GM23248 (cell line): ENCODE data around the gene MUCL3. TPM values are rescaled to one million over a fixed set of nuclear protein-coding genes. Genes with fewer than 3 reads are reported as not detected.

Source experiments
- DNase-seq: peaks from one replicate; pipeline ENCODE4 v3.0.0-alpha.2; 2015
- H2AFZ ChIP-seq: fragments of 200-600 bp; sonication (generic); 2 replicates; pipeline ENCODE4 v1.6.1; 2016; ENCODE audit warnings: antibody characterized with exemption
- H3F3A ChIP-seq: fragments of 200-600 bp; sonication (generic); 2 replicates; pipeline ENCODE4 v1.6.1; 2016; ENCODE audit warnings: mild to moderate bottlenecking, antibody characterized with exemption, mixed run types; ENCODE audit not compliant: insufficient read depth
- H3K27ac ChIP-seq: fragments of 200-600 bp; sonication (generic); 2 replicates; pipeline ENCODE4 v1.5.1; 2016; ENCODE audit warnings: mild to moderate bottlenecking
- H3K27me3 ChIP-seq: fragments of 200-600 bp; sonication (generic); replicated peaks from 2 replicates; pipeline ENCODE4 v1.6.1; 2016; ENCODE audit warnings: mild to moderate bottlenecking; ENCODE audit not compliant: insufficient read depth
- H3K36me3 ChIP-seq: fragments of 200-600 bp; sonication (generic); 2 replicates; pipeline ENCODE4 v1.6.1; 2016; ENCODE audit warnings: low read depth, mild to moderate bottlenecking
- H3K4me1 ChIP-seq: fragments of 200-600 bp; sonication (generic); 2 replicates; pipeline ENCODE4 v1.6.1; 2016; ENCODE audit warnings: mild to moderate bottlenecking; ENCODE audit not compliant: insufficient read depth
- H3K4me2 ChIP-seq: fragments of 200-600 bp; sonication (generic); one replicate; pipeline ENCODE4 v1.6.1; 2016; ENCODE audit warnings: mild to moderate bottlenecking; ENCODE audit not compliant: unreplicated experiment
- H3K4me3 ChIP-seq: fragments of 200-600 bp; sonication (generic); 2 replicates; pipeline ENCODE4 v1.5.1; 2016; ENCODE audit warnings: mild to moderate bottlenecking
- H3K79me2 ChIP-seq: fragments of 200-600 bp; sonication (generic); 2 replicates; pipeline ENCODE4 v1.6.1; 2016; ENCODE audit warnings: mild to moderate bottlenecking; ENCODE audit not compliant: insufficient read depth
- H3K9ac ChIP-seq: fragments of 200-600 bp; sonication (generic); 2 replicates; pipeline ENCODE4 v1.6.1; 2016; ENCODE audit warnings: mild to moderate bottlenecking
- H3K9me2 ChIP-seq: fragments of 200-600 bp; sonication (generic); 2 replicates; pipeline ENCODE4 v1.6.1; 2016; ENCODE audit warnings: mixed run types, mild to moderate bottlenecking, moderate library complexity; ENCODE audit not compliant: insufficient read depth
- H3K9me3 ChIP-seq: fragments of 200-600 bp; sonication (generic); one replicate; pipeline ENCODE4 v1.6.1; 2017; ENCODE audit warnings: low read depth
- H4K20me1 ChIP-seq: fragments of 200-600 bp; sonication (generic); 2 replicates; pipeline ENCODE4 v1.6.0; 2016; ENCODE audit not compliant: insufficient read depth
- EZH2 ChIP-seq: fragments of 200-600 bp; sonication (generic); IDR thresholded peaks from 2 replicates; pipeline ENCODE4 v1.6.1; 2018; ENCODE audit warnings: antibody characterized with exemption, mild to moderate bottlenecking; ENCODE audit not compliant: insufficient read depth, poor library complexity, severe bottlenecking
- EZH2phosphoT487 ChIP-seq: fragments of 200-600 bp; sonication (generic); IDR thresholded peaks from 2 replicates; pipeline ENCODE4 v1.6.1; 2018; ENCODE audit warnings: antibody characterized with exemption, moderate library complexity, mild to moderate bottlenecking, low read depth; ENCODE audit not compliant: insufficient read depth
- WGBS, 2 experiments: methylation state at CpG; one replicate each; pipeline ENCODE4 v1.1.6; 2015 to 2017; ENCODE audit warnings: low lambda C conversion rate in 2 of 2, low coverage in 1 of 2; ENCODE audit errors: missing lambda C conversion rate in 2 of 2; 5-methylcytosine and 5-hydroxymethylcytosine counted together
- in situ Hi-C: fragments of 300-500 bp; cut with MboI; formaldehyde crosslinking; loops from 2 replicates; pipeline ENCODE4 v1.15.0; 2020
- polyA plus RNA-seq: library from polyadenylated mRNA; unstranded; fragments of >200 nt; fragmentation: Nextera tagmentation; extraction: Ambion mirVana; gene quantifications from 2 replicates; pipeline ENCODE4 v1.2.1, GENCODE V29; 2016
- total RNA-seq: library from RNA; depleted of rRNA; stranded (reverse); fragments of >200 nt; shearing (Covaris generic); gene quantifications from 2 replicates; pipeline ENCODE4 v1.2.3, GENCODE V29; 2014

MUCL3 gene
- total and polyA plus RNA-seq, 2 experiments from 2014 or later: not detected

DNA sequence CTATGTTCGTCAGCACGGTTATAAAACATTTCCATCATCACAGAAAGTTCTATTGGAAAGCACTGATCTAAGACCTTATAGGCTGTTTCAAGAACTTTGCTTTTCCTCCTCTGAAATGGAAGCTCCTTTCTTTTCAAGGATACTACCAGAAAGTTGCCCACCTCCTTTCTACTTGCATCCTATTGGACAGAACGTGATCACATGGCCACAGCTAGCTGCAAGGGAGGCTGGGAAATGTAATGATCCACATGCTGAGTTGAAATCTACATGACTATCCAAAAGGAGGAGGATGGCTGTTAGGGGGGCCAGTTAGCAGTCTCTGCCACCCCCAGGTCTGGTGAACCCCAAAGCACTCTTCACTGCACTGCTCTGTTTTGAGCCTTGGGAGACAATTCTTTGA lies 12.1 kb upstream of the MUCL3 start:
- TF ChIP-seq EZH2phosphoT487 (no peak), EZH2 (no peak)
- H3K36me3 ChIP-seq: no peaks in the 10 kb centered on the region
- no peaks in the 10 kb centered on the region for H3K4me1 ChIP-seq
- WGBS, 2 experiments: 96 to 100% methylated on average over 3 of the region's 3 CpGs
- no peaks in the 10 kb centered on the region for H3F3A ChIP-seq
- in situ Hi-C loops: no loop called here
- no peaks in the 10 kb centered on the region for H3K9me3 ChIP-seq
- no peaks in the 10 kb centered on the region for H3K27me3 ChIP-seq
- H3K4me3 ChIP-seq: no peak overlapping the region
- no peaks in the 10 kb centered on the region for H3K9me2 ChIP-seq
- H2AFZ ChIP-seq: no peak overlapping the region
- H3K27ac ChIP-seq: no peak overlapping the region
- H3K9ac ChIP-seq: no peak overlapping the region
- no peaks in the 10 kb centered on the region for H4K20me1 ChIP-seq
- H3K79me2 ChIP-seq: no peaks in the 10 kb centered on the region
- no peak overlapping the region for H3K4me2 ChIP-seq
- no peak for DNase-seq

DNA sequence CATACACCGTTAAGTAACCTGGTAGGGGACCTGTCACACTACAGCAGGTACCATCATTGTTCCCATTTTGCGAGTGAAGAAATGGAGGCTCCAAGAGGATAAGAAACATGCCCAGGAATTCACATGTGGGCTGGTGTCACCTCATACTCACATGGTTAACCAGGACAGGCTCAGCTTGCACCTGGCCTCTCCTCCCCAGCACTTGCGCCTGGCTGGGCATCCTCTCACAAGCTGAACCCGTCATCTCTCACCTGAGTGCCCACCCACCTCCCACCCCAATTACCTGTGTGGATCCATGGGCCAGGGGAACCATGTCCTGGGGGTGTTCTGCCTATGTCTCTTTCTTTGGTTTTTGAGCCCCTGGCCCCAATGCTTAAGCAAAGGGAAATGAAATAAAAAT lies 10.3 kb upstream of the MUCL3 start:
- 79 to 84% methylated on average over 4 of the region's 4 CpGs for WGBS, 2 experiments
- TF ChIP-seq EZH2: no peak
- no peak for TF ChIP-seq EZH2phosphoT487
- in situ Hi-C loops: no loop called here

DNA sequence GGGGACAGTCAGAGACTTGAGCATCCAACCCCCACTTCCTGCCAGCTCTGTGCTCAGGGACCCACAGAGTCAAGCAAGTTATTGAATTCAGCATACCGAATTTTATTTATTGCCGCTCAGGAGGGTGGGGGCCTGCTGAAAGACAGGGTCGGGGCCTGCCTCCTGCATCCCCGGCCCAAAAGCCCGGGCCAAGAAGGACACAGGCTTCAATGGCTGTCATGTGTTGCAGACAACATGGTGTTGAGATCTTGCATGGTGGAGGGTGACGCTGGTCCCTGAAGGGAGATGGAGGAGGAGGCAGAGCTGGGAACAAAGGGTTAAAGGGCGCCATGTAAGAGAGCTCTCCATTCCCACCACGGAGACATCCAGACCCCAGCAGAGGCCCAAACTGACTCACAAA lies 9.5 kb upstream of the MUCL3 start:
- WGBS, 2 experiments: 40 to 41% methylated on average over 8 of the region's 8 CpGs

More for the DNA sequence above, 10.3 kb upstream of the MUCL3 start:
- DNase-seq: no peak
- H3K9ac ChIP-seq: no peak overlapping the region
- no peaks in the 10 kb centered on the region for H3K9me3 ChIP-seq
- H3K36me3 ChIP-seq: no peaks in the 10 kb centered on the region
- H3K27me3 ChIP-seq: no peaks in the 10 kb centered on the region
- H3K4me2 ChIP-seq: no peak overlapping the region
- no peaks in the 10 kb centered on the region for H3K9me2 ChIP-seq
- no peaks in the 10 kb centered on the region for H3K4me1 ChIP-seq
- no peak overlapping the region for H2AFZ ChIP-seq
- H4K20me1 ChIP-seq: no peaks in the 10 kb centered on the region
- no peak overlapping the region for H3K4me3 ChIP-seq
- no peak overlapping the region for H3K27ac ChIP-seq
- H3K79me2 ChIP-seq: no peaks in the 10 kb centered on the region
- H3F3A ChIP-seq: no peaks in the 10 kb centered on the region

DNA sequence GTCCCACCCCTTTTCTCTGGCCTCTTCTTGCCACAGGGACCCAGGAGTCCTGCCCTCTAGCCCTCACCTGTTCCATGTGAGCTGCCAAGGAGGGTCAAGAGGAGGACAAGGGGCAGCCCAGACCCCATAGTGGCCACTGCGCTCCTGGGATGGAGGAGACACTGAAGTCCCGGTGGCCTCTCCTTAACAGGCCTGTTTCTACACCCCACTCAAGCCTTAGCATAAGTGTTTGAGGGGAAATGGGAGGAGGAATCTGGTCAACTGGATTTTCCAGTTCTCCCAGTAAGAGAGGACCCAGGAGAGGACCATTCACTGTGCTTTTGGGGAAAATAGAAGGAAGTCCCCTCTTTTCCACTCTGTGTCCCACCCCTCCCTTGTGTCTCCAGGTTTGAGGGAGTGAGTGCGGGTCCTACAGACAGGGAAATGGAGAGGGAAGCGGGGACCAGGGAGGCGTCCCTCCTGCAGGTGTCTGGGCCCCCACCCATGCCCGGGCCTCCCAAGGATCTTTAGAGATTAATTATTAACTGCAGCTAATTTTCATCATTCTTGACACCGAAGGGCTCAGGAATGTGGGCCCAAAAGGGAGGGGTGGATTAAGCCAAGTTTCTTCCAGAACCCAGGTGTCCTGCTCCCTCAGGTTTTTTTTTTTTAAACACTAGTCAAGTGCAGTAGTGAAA lies 8.7 kb upstream of the MUCL3 start, which contains the start of gene SFTA2:
Gene SFTA2 (minus strand): TSS at position 202 of the 677 bp plus-strand sequence. CDS start 74 bp downstream, at position 128.
- no peaks in the 10 kb centered on the region for H3F3A ChIP-seq
- H3K79me2 ChIP-seq: no peaks in the 10 kb centered on the region
- no peak within 1 kb of the TSS for H2AFZ ChIP-seq

More for the DNA sequence above, 9.5 kb upstream of the MUCL3 start:
- H2AFZ ChIP-seq: no peak overlapping the region
- no peak overlapping the region for H3K27ac ChIP-seq
- H3K4me3 ChIP-seq: no peak overlapping the region
- no peaks in the 10 kb centered on the region for H3K4me1 ChIP-seq
- no peaks in the 10 kb centered on the region for H3F3A ChIP-seq
- no peak for DNase-seq
- no peak overlapping the region for H3K4me2 ChIP-seq
- H3K9me3 ChIP-seq: no peaks in the 10 kb centered on the region
- in situ Hi-C loops: no loop called here
- H3K9ac ChIP-seq: no peak overlapping the region
- H3K27me3 ChIP-seq: peaks cover 2% of the 10 kb centered on the region; the same call in 1 of the 2 replicates
- H3K79me2 ChIP-seq: no peaks in the 10 kb centered on the region
- H3K36me3 ChIP-seq: no peaks in the 10 kb centered on the region
- no peaks in the 10 kb centered on the region for H3K9me2 ChIP-seq
- TF ChIP-seq EZH2phosphoT487 (no peak), EZH2 (no peak)
- H4K20me1 ChIP-seq: no peaks in the 10 kb centered on the region

More for the DNA sequence above, 8.7 kb upstream of the MUCL3 start, which contains the start of gene SFTA2:
- no peaks in the 10 kb centered on the region for H3K9me3 ChIP-seq
- no peaks in the 10 kb centered on the region for H3K9me2 ChIP-seq
- H3K27me3 ChIP-seq: peaks cover 7% of the 10 kb centered on the region; the same call in 1 of the 2 replicates
- H4K20me1 ChIP-seq: no peaks in the 10 kb centered on the region
- no peak within 1 kb of the TSS for H3K4me2 ChIP-seq
- no peak for DNase-seq
- no peaks in the 10 kb centered on the region for H3K4me1 ChIP-seq
- H3K4me3 ChIP-seq: no peak within 1 kb of the TSS
- H3K27ac ChIP-seq: no peak within 1 kb of the TSS
- no peaks in the 10 kb centered on the region for H3K36me3 ChIP-seq
- in situ Hi-C loops: no loop called here
- no peak within 1 kb of the TSS for H3K9ac ChIP-seq
- TF ChIP-seq EZH2: no peak
- TF ChIP-seq EZH2phosphoT487: no peak
- 88% methylated on average over 7 of the region's 7 CpGs for WGBS, 2 experiments
